ENCODE data around the gene PCDHB11.
"Not testable (repeated sequence)": the region's sequence is repeated elsewhere in the genome, so short reads cannot be mapped to it uniquely, and the experiment has no call there.

PCDHB11 gene

DNA sequence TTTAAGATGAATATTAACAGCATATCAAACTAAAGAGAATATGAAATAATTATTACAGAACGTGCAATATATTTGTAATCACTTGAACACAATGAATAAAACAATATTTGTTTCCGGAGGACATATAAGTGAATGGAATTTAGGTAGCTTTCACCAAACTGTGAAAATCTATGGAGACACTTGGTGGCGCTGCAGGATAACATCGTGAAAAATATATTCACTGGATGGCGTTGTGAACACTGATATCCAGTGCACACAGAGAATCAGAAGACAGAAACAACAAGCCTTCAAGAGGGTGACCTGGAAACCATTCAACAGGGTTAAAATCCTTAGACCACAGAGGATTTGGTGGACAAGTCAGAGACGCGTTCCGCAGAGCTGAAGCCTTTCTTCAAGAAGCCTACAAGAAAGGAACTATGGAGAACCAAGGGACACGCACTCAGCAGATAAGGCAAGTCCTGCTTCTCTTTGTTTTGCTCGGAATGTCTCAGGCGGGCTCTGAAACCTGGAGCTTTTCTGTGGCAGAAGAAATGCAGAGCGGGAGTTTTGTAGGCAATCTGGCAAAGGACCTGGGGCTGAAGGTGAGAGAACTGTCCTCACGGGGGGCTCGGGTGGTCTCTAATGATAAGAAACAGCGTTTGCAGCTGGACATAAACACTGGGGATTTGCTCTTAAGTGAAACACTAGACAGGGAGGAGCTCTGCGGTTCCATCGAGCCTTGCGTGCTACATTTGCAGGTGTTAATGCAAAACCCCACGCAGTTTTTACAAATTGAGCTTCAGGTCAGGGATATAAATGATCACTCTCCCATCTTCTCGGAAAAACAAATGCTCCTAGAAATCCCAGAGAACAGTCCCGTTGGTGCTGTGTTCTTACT lies at the start of gene PCDHB11:
Gene PCDHB11, plus strand, starts transcription at position 269 of the 877 bp plus-strand sequence. Its CDS starts 148 bp downstream, at position 417.
- no peak for DNase-seq (ENCODE audit: low read depth)

DNA sequence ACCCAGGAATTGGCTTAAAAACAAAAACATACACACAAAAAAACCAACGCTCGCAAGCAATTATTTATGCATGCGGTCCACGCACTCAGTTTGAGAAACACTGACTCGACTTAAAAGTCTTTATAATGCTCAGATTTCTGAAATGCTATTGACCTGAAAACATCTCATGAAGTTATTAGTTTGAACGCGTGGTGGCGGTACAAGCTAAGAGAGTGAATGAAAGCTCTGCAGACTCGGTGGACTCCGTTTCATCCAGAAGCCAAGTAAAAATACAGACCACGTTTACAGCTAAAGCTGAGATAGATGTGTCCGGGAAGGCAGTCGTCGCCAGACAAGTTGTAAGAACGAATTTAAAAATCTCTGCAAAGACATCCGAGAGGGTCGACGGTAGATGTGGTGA lies 49.6 kb upstream of the PCDHB11 start, which contains the start of gene PCDHB6:
Gene PCDHB6, plus strand, starts transcription at position 246 of the 400 bp plus-strand sequence. CDS start 201 bp downstream, outside the sequence.
- DNase-seq (ENCODE audit: low read depth): no peak

DNA sequence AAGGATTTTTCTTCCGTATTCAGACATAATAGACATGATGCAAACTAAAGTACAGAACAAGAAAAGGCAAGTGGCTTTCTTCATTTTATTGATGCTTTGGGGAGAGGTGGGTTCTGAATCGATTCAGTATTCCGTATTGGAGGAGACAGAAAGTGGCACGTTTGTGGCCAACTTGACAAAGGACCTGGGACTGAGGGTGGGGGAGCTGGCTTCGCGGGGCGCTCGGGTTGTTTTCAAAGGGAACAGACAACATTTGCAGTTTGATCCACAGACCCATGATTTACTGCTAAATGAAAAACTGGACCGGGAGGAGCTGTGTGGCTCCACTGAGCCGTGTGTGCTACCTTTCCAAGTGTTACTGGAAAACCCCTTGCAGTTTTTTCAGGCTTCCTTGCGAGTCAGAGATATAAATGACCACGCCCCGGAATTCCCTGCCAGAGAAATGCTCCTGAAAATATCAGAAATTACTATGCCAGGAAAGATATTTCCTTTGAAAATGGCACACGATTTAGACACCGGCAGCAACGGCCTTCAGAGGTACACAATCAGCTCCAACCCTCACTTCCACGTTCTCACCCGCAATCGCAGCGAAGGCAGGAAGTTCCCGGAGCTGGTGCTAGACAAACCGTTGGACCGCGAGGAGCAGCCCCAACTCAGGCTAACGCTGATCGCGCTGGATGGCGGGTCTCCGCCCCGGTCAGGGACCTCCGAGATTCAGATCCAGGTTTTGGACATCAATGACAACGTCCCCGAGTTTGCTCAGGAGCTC lies 49.0 kb upstream of the PCDHB11 start:
- DNase-seq (ENCODE audit: low read depth): no peak

DNA sequence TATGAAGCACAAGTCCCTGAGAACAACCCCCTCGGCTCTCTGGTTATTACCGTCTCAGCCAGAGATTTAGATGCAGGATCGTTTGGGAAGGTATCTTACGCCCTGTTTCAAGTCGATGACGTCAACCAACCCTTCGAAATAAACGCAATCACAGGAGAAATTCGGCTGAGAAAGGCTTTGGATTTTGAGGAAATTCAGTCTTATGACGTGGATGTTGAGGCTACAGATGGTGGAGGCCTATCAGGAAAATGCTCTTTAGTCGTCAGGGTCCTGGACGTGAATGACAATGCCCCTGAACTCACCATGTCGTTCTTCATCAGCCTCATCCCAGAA lies 48.5 kb upstream of the PCDHB11 start:
- no peak for DNase-seq (ENCODE audit: low read depth)

DNA sequence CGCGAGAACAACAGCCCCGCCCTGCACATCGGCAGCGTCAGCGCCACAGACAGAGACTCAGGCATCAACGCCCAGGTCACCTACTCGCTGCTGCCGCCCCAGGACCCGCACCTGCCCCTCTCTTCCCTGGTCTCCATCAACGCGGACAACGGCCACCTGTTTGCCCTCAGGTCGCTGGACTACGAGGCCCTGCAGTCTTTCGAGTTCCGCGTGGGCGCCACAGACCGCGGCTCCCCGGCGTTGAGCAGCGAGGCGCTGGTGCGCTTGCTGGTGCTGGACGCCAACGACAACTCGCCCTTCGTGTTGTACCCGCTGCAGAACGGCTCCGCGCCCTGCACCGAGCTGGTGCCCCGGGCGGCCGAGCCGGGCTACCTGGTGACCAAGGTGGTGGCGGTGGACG lies 47.8 kb upstream of the PCDHB11 start:
- not testable (repeated sequence) for DNase-seq (ENCODE audit: low read depth)

DNA sequence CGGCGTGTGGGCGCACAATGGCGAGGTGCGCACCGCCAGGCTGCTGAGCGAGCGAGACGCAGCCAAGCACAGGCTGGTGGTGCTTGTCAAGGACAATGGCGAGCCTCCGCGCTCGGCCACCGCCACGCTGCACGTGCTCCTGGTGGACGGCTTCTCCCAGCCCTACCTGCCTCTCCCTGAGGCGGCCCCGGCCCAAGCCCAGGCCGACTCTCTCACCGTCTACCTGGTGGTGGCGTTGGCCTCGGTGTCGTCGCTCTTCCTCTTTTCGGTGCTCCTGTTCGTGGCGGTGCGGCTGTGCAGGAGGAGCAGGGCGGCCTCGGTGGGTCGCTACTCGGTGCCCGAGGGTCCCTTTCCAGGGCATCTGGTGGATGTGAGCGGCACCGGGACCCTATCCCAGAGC lies 47.3 kb upstream of the PCDHB11 start:
- not testable (repeated sequence) for DNase-seq (ENCODE audit: low read depth)

DNA sequence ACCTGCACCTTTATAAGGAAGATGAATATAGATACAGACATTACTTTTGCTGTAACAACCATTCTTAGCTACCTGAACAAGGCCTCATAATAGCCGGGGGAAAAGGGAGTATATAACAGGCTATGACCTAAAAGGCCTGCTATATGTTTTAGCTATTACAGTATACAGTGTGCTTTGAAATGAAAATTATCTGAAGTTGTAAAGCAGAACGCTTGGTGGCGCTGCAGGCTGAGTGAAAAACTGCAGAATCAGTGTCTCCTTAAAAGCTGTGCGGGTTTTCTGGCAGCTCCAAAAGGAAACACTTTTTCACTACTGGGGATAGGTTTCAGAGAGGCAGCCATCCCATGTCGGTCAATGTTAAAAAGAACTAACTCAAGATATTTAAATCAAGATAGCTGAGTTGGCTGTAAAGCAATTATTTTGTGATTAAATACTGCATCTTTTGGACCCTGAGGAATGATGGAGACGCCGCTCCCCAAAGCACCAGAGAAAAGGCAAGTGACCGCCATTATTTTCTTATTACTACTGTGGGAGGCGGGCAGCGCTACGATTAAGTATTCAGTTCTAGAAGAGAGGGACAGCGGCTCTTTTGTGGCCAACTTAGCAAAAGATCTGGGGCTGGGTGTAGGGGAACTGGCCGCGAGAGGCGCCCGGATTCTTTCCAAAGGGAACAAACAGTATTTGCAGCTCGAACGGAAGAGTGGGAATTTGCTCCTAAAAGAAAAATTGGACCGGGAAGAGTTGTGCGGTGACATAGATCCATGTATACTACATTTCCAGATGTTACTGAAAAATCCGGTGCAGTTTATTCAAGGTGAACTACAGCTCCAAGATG lies 43.7 kb upstream of the PCDHB11 start:
- no peak for DNase-seq (ENCODE audit: low read depth)

DNA sequence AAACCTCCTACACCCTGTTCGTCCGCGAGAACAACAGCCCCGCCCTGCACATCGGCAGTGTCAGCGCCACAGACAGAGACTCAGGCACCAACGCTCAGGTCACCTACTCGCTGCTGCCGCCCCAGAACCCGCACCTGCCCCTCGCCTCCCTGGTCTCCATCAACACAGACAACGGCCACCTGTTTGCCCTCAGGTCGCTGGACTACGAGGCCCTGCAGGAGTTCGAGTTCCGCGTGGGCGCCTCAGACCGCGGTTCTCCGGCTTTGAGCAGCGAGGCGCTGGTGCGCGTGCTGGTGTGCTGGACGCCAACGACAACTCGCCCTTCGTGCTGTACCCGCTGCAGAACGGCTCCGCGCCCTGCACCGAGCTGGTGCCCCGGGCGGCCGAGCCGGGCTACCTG lies 42.1 kb upstream of the PCDHB11 start:
- not testable (repeated sequence) for DNase-seq (ENCODE audit: low read depth)

DNA sequence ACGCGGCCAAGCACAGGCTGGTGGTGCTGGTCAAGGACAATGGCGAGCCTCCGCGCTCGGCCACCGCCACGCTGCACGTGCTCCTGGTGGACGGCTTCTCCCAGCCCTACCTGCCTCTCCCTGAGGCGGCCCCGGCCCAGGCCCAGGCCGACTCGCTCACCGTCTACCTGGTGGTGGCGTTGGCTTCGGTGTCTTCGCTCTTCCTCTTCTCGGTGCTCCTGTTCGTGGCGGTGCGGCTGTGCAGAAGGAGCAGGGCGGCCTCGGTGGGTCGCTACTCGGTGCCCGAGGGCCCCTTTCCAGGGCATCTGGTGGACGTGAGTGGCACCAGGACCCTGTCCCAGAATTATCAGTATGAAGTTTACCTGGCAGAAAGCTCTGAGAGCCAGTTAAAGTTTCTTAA lies 41.5 kb upstream of the PCDHB11 start:
- DNase-seq (ENCODE audit: low read depth): not testable (repeated sequence)

DNA sequence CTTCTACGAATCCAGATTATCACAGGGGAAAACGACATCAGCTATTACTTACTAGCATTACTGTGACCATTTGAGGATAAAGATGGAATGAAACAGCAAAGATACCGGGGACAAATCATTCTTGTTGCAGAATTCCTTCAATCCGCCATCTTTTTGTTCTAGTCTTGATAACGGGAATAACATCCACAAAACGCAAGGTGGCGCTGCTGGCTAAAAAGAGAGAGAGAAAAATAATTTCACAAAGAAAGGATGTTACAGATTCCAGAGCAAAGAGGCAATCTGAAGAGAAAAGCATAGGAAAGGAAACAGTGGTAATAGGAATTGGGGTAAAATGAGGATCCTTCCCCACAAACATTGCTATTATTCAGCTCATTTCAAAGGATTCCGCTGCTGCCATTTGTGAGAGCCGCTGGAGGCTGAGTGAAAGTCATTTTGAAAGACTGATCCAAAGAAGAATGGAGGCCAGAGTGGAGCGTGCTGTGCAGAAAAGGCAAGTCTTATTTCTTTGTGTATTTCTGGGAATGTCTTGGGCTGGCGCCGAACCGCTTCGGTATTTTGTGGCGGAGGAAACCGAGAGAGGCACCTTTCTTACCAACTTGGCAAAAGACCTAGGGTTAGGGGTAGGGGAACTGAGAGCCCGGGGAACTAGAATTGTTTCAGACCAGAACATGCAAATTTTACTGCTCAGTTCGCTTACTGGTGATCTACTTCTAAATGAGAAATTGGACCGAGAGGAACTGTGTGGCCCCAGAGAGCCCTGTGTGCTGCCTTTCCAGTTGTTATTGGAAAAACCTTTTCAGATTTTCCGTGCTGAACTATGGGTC lies 26.8 kb upstream of the PCDHB11 start, which contains the start of gene PCDHB7:
Gene PCDHB7, plus strand, starts transcription at position 264 of the 824 bp plus-strand sequence. Its CDS starts 192 bp downstream, at position 456.
- no peak for DNase-seq (ENCODE audit: low read depth)

DNA sequence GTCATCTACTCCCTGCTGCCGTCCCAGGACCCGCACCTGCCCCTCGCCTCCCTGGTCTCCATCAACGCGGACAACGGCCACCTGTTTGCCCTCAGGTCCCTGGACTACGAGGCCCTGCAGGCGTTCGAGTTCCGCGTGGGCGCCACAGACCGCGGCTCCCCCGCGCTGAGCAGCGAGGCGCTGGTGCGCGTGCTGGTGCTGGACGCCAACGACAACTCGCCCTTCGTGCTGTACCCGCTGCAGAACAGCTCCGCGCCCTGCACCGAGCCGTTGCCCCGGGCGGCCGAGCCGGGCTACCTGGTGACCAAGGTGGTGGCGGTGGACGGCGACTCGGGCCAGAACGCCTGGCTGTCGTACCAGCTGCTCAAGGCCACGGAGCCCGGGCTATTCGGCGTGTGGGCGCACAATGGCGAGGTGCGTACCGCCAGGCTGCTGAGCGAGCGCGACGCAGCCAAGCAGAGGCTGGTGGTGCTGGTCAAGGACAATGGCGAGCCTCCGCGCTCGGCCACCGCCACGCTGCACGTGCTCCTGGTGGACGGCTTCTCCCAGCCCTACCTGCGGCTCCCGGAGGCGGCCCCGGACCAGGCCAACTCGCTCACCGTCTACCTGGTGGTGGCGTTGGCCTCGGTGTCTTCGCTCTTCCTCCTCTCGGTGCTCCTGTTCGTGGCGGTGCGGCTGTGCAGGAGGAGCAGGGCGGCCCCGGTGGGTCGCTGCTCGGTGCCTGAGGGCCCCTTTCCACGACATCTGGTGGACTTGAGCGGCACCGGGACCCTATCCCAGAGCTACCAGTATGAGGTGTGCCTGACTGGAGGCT lies 24.9 kb upstream of the PCDHB11 start:
- not testable (repeated sequence) for DNase-seq (ENCODE audit: low read depth)

DNA sequence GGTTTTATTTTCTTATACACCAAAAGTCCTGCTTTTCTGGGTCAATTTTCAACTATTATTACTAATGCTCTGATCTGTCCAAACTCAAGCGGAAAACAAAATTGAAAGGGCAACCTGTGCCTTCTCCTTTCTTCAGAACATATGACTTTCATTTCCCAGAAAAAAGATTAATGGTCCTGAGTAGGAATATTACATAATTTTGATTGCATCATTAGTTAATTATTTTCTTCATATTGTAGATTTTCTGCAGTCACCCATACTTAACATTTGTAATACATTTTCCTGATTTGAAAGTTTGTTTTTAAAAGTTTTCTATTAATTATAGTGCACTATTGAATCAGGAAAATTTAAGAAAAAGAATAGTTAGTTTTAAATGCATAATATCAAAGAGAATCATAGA lies 23.5 kb upstream of the PCDHB11 start:
- no peak for DNase-seq (ENCODE audit: low read depth)

DNA sequence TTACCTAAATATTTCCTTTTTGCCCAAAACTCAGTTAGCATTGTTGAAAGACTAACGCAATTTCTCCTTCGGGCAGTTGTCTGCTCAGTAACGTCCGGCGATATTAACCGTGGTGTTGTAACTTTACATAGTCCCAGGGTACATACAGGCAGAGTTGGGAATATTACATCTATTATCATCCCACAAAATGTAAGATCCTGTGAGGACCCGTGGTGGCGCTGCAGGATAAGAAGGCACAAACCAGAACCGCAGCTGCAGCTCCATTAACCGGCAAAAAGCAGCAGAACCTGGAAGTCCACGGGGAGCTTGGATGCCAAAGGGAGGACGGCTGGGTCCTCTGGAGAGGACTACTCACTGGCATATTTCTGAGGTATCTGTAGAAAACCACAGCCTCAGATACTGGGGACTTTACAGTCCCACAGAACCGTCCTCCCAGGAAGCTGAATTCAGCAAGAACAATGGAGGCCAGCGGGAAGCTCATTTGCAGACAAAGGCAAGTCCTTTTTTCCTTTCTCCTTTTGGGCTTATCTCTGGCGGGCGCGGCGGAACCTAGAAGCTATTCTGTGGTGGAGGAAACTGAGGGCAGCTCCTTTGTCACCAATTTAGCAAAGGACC lies 21.7 kb upstream of the PCDHB11 start, which contains the start of gene PCDHB8:
Gene PCDHB8, plus strand, starts transcription at position 214 of the 615 bp plus-strand sequence. Its CDS starts 245 bp downstream, at position 459.
- DNase-seq (ENCODE audit: low read depth): not testable (repeated sequence)

DNA sequence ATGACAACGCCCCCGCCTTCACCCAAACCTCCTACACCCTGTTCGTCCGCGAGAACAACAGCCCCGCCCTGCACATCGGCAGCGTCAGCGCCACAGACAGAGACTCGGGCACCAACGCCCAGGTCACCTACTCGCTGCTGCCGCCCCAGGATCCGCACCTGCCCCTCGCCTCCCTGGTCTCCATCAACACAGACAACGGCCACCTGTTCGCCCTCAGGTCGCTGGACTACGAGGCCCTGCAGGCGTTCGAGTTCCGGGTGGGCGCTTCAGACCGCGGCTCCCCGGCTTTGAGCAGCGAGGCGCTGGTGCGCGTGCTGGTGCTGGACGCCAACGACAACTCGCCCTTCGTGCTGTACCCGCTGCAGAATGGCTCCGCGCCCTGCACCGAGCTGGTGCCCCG lies 20.1 kb upstream of the PCDHB11 start:
- DNase-seq (ENCODE audit: low read depth): not testable (repeated sequence)

DNA sequence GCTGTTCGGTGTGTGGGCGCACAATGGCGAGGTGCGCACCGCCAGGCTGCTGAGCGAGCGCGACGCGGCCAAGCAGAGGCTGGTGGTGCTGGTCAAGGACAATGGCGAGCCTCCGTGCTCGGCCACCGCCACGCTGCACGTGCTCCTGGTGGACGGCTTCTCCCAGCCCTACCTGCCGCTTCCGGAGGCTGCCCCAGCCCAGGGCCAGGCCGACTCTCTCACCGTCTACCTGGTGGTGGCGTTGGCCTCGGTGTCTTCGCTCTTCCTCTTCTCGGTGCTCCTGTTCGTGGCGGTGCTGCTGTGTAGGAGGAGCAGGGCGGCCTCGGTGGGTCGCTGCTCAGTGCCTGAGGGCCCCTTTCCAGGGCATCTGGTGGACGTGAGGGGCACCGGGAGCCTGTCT lies 19.6 kb upstream of the PCDHB11 start:
- DNase-seq (ENCODE audit: low read depth): not testable (repeated sequence)

DNA sequence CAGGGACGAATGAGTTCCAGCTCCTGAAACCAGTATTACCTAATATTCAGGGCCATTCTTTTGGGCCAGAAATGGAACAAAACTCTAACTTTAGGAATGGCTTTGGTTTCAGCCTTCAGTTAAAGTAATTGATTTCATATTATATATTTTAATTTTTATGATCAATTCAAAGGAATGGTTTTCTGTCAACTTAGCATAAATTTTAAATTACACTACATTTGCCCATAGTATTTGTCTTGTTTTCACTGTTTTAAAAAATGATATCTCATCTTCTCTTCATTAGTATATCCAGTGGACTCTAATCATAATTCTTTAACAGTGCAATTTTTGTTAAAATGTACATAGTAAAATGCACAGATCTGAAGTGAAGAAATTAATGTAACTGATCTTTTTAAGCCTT lies 19.1 kb upstream of the PCDHB11 start:
- DNase-seq (ENCODE audit: low read depth): no peak

DNA sequence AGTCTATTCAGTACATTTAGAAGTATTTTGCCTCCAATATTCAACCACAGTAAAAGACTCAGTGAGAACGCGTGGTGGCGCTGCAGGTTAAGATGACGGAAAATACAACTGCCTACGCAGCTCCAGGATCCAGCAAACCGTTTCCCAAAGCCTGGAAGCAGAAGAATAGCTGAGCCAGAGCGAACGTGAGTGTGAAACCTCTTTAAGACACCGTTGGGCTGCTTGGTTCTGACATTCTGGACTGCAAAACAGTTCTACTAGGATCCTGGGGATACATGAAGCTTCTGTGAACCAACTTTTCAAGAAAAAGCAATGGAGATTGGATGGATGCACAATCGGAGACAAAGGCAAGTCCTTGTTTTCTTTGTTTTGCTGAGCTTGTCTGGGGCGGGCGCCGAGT lies 17.2 kb upstream of the PCDHB11 start, which contains the start of gene PCDHB16:
Gene PCDHB16, plus strand, starts transcription at position 140 of the 400 bp plus-strand sequence. Its CDS starts 173 bp downstream, at position 313.
- DNase-seq (ENCODE audit: low read depth): no peak

DNA sequence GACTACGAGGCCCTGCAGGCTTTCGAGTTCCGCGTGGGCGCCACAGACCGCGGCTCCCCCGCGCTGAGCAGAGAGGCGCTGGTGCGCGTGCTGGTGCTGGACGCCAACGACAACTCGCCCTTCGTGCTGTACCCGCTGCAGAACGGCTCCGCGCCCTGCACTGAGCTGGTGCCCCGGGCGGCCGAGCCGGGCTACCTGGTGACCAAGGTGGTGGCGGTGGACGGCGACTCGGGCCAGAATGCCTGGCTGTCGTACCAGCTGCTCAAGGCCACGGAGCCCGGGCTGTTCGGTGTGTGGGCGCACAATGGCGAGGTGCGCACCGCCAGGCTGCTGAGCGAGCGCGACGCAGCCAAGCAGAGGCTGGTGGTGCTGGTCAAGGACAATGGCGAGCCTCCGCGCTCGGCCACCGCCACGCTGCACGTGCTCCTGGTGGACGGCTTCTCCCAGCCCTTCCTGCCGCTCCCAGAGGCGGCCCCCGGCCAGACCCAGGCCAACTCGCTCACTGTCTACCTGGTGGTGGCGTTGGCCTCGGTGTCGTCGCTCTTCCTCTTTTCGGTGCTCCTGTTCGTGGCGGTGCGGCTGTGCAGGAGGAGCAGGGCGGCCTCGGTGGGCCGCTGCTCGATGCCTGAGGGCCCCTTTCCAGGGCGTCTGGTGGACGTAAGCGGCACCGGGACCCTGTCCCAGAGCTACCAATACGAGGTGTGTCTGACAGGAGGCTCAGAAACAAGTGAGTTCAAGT lies 15.1 kb upstream of the PCDHB11 start:
- not testable (repeated sequence) for DNase-seq (ENCODE audit: low read depth)
